ENCODE measurements around the gene CLN6.
A peak's percentile ranks its signal among the peaks of the same experiment; 100 is the strongest.

CLN6 gene

DNA sequence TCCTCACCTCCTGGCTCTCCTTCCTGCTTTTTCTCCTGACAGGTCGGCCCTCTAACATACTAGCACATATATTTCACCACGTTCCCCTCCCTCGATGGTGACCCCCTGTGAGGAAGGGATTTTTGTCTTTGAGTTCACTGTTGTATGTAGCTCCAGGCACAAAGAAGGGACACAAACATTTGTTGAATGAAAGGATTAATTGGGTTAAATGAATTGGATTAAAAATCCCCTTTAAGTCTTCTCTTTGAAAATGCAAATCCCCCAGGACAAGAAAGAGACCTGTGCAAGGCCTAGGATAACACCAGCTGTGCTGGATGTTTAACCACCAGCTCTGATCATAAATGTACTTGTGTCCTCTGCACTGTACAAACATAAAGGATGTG lies 27.7 kb downstream of the CLN6 start:
- no peaks in the 10 kb centered on the region for H3K9me3 ChIP-seq (ENCODE audit: control insufficient read depth in 2 of 2, low read length in 2 of 2)
- peaks cover 22 to 39% of the 10 kb centered on the region in 2 donors for H3K4me1 ChIP-seq (ENCODE audit: control insufficient read depth in 2 of 2, insufficient read depth in 2 of 2, low read length in 2 of 2)
- no peak overlapping the region for H3K27ac ChIP-seq (ENCODE audit: low read depth in 2 of 2, low read length in 2 of 2)
- no peaks in the 10 kb centered on the region for H3K27me3 ChIP-seq (ENCODE audit: control insufficient read depth in 2 of 2, insufficient read depth in 2 of 2, low read length in 2 of 2)
- H3K4me3 ChIP-seq (ENCODE audit: low read length in 2 of 2), result peak overlapping the region in 1 of 2 donors; percentile 15
- H3K36me3 ChIP-seq (ENCODE audit: control insufficient read depth in 2 of 2, insufficient read depth in 2 of 2, low read length in 2 of 2), result peaks cover 9 to 11% of the 10 kb centered on the region in 2 donors
- peak overlapping the region in 1 of 2 donors; percentile 19 for H3K9ac ChIP-seq (ENCODE audit: low read depth in 1 of 2, low read length in 2 of 2)

DNA sequence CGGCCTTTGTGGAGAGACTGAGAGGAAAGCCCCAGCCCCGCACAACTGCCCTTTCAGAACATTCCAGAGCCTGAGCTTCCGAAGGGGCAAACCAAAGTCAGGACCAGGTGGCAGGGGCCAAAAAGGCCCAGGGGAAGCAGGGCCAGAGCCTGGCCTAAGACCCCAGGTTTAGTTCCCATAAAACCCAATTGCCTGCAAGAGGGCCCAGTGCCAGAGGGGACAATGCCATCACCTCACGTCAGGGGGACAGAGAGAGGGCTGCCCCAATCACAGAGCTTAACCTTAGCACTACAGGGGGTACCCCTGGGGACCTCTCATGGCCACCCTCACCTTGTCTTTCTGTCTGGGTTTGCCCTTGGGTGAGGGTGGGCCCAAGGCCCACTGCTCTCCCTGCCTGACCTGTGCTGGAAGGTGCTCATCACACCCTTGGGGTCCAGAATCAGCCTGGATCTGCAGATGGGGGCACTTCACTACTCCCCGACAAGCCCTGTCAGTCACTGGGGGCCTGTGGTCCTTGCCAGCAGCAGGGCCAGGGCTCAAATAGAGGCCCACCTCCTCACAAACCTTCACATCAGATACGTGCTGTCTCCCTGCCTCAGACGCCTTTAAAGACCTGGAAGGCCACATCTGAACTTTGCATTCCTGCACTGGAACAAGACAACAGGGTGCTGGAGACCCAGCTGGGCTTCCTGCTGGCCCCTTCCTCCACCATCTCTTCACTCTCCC lies 28.2 kb downstream of the CLN6 start:
- H3K36me3 ChIP-seq (ENCODE audit: control insufficient read depth in 2 of 2, insufficient read depth in 2 of 2, low read length in 2 of 2), result peaks cover 10 to 13% of the 10 kb centered on the region in 2 donors
- H3K27me3 ChIP-seq (ENCODE audit: control insufficient read depth in 2 of 2, insufficient read depth in 2 of 2, low read length in 2 of 2), result no peaks in the 10 kb centered on the region
- no peak overlapping the region for H3K27ac ChIP-seq (ENCODE audit: low read depth in 2 of 2, low read length in 2 of 2)
- no peaks in the 10 kb centered on the region for H3K9me3 ChIP-seq (ENCODE audit: control insufficient read depth in 2 of 2, low read length in 2 of 2)
- peak overlapping the region in 1 of 2 donors; percentile 15 for H3K4me3 ChIP-seq (ENCODE audit: low read length in 2 of 2)
- peaks cover 18 to 34% of the 10 kb centered on the region in 2 donors for H3K4me1 ChIP-seq (ENCODE audit: control insufficient read depth in 2 of 2, insufficient read depth in 2 of 2, low read length in 2 of 2)
- H3K9ac ChIP-seq (ENCODE audit: low read depth in 1 of 2, low read length in 2 of 2), result peak overlapping the region in 1 of 2 donors; percentile 1

DNA sequence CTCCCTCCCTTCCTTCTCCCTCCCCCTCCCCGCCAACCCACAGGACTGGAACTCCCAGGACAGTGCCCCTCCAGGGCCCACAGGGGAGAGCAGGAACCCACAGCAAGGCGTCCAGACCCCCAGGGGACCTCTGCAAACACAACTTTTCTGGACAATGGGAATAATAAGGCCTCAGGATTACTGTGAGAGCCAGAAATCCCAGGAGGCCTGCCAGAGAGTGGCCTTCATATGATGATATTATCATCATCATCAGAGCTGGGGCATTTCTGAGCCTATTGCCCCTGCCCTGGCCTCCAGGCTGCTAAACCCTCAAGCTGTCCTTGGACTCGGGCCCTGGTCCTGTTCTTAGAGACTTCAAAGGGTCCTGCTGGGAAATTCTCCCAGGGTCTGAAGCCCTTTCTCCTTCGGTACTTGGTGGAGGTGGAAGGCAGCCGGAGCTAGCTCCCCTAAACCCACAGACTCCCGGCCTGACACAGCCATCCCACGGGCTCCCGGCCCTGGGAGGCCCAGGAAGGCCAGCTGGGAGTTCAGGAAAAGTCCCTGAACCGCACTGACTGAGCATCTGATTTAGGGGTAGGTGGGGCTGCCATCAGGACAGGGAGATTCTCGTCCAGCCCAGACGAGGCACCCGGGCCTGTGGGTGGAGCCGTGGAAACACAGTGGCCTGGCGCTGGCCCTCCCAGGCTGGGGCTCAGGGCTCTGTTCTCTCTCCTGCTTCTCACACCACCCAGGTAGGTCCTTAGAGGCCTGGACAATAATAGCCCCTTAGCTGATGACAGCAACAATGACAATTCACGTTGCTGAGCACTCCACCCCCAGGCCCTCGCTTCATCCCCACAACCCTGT lies 29.3 kb downstream of the CLN6 start:
- Histone ChIP-seq H3K36me3 (ENCODE audit: control insufficient read depth in 2 of 2, insufficient read depth in 2 of 2, low read length in 2 of 2) (peaks cover 13 to 15% of the 10 kb centered on the region in 2 donors), H3K9me3 (ENCODE audit: control insufficient read depth in 2 of 2, low read length in 2 of 2) (no peaks in the 10 kb centered on the region), H3K4me3 (ENCODE audit: low read length in 2 of 2) (no peak overlapping the region), H3K27me3 (ENCODE audit: control insufficient read depth in 2 of 2, insufficient read depth in 2 of 2, low read length in 2 of 2) (no peaks in the 10 kb centered on the region), H3K9ac (ENCODE audit: low read depth in 1 of 2, low read length in 2 of 2) (no peak overlapping the region), H3K4me1 (ENCODE audit: control insufficient read depth in 2 of 2, insufficient read depth in 2 of 2, low read length in 2 of 2) (peaks cover 10 to 24% of the 10 kb centered on the region in 2 donors), H3K27ac (ENCODE audit: low read depth in 2 of 2, low read length in 2 of 2) (no peak overlapping the region)

DNA sequence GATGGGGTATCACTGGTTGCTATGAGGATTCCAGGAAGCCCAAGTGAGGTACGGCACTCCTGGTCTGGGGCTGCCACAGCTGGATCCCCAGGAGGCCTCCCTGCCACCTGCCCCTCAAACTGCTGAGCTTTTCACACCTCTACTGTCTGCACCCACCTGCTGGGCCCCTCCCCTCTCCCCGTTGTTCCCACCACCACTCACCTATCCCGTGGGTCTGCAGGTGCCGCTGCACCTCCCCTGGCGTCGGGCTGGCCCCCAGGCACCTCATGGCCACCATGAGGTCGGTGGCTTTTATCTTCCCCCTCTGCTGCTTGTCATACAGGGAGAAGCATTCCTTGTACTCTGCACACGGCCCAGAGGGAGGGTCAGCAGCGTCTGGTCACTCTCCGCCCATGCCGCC lies 30.2 kb downstream of the CLN6 start:
- peaks cover 10 to 23% of the 10 kb centered on the region in 2 donors for H3K4me1 ChIP-seq (ENCODE audit: control insufficient read depth in 2 of 2, insufficient read depth in 2 of 2, low read length in 2 of 2)

DNA sequence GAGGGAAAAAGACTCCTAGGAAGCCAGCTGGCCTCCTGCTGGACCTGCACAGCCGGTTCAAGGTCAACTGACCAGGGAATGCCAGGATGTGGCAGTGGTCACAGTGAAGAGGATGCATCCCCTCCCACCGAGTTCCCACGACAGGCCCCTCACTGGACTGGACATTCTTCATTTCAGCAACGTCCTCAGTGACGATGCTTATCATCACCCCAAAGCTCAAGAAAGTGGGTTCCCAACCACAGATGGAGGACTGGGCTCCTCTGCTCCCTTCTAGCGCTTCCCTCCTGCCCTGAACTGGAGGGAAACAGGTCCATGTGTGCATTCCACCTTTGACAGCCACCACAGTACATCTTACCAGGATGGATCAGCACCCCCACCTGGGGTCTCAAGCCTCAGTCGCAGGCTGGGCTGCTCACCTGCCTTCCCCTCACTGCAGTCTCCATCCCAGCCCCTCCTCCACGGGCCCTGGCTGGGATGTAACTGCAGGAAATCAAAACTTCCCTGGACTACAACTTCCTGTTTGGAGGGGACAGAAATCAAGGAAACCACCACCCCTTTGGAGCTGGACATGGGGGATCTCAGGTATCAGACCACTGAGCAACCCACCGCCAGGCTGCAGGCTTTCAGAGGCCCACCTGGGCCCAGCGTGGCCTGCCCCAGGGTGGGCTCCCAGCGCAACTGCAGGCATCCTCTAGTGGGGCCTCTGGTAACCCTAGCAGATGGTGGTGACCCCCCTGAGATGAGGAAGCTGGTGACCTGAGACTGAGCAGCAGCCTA lies 31.7 kb downstream of the CLN6 start:
- Histone ChIP-seq H3K27ac (ENCODE audit: low read depth in 2 of 2, low read length in 2 of 2) (no peak overlapping the region), H3K9me3 (ENCODE audit: control insufficient read depth in 2 of 2, low read length in 2 of 2) (no peaks in the 10 kb centered on the region), H3K4me1 (ENCODE audit: control insufficient read depth in 2 of 2, insufficient read depth in 2 of 2, low read length in 2 of 2) (peaks cover 10 to 19% of the 10 kb centered on the region in 2 donors), H3K4me3 (ENCODE audit: low read length in 2 of 2) (no peak overlapping the region), H3K36me3 (ENCODE audit: control insufficient read depth in 2 of 2, insufficient read depth in 2 of 2, low read length in 2 of 2) (peaks cover 24 to 26% of the 10 kb centered on the region in 2 donors), H3K27me3 (ENCODE audit: control insufficient read depth in 2 of 2, insufficient read depth in 2 of 2, low read length in 2 of 2) (no peaks in the 10 kb centered on the region), H3K9ac (ENCODE audit: low read depth in 1 of 2, low read length in 2 of 2) (no peak overlapping the region)

More for the DNA sequence above, 30.2 kb downstream of the CLN6 start:
- H3K9ac ChIP-seq (ENCODE audit: low read depth in 1 of 2, low read length in 2 of 2), result no peak overlapping the region
- no peaks in the 10 kb centered on the region for H3K9me3 ChIP-seq (ENCODE audit: control insufficient read depth in 2 of 2, low read length in 2 of 2)
- peaks cover 13 to 15% of the 10 kb centered on the region in 2 donors for H3K36me3 ChIP-seq (ENCODE audit: control insufficient read depth in 2 of 2, insufficient read depth in 2 of 2, low read length in 2 of 2)
- H3K27me3 ChIP-seq (ENCODE audit: control insufficient read depth in 2 of 2, insufficient read depth in 2 of 2, low read length in 2 of 2), result no peaks in the 10 kb centered on the region
- no peak overlapping the region for H3K4me3 ChIP-seq (ENCODE audit: low read length in 2 of 2)
- no peak overlapping the region for H3K27ac ChIP-seq (ENCODE audit: low read depth in 2 of 2, low read length in 2 of 2)

DNA sequence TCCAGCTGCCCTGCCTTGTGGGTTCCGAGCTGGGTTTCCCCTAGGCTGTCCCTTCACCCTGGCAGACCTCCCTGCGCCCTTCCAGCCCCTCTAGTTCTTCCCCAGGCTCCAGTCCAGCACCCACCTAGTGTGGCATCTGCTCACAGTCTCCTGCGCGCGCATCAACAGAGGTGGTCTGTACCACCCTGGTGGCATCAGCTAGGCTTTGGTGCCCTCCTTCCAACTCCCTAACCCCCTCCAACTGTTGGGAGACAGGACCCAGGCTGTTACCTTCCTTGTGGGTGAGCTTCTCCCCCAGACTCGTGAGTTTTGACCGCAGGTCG lies 32.4 kb downstream of the CLN6 start:
- no peaks in the 10 kb centered on the region for H3K27me3 ChIP-seq (ENCODE audit: control insufficient read depth in 2 of 2, insufficient read depth in 2 of 2, low read length in 2 of 2)
- no peak overlapping the region for H3K4me3 ChIP-seq (ENCODE audit: low read length in 2 of 2)
- no peak overlapping the region for H3K9ac ChIP-seq (ENCODE audit: low read depth in 1 of 2, low read length in 2 of 2)
- peaks cover 7 to 17% of the 10 kb centered on the region in 2 donors for H3K4me1 ChIP-seq (ENCODE audit: control insufficient read depth in 2 of 2, insufficient read depth in 2 of 2, low read length in 2 of 2)
- no peak overlapping the region for H3K27ac ChIP-seq (ENCODE audit: low read depth in 2 of 2, low read length in 2 of 2)
- no peaks in the 10 kb centered on the region for H3K9me3 ChIP-seq (ENCODE audit: control insufficient read depth in 2 of 2, low read length in 2 of 2)
- H3K36me3 ChIP-seq (ENCODE audit: control insufficient read depth in 2 of 2, insufficient read depth in 2 of 2, low read length in 2 of 2), result peaks cover 31 to 33% of the 10 kb centered on the region in 2 donors

DNA sequence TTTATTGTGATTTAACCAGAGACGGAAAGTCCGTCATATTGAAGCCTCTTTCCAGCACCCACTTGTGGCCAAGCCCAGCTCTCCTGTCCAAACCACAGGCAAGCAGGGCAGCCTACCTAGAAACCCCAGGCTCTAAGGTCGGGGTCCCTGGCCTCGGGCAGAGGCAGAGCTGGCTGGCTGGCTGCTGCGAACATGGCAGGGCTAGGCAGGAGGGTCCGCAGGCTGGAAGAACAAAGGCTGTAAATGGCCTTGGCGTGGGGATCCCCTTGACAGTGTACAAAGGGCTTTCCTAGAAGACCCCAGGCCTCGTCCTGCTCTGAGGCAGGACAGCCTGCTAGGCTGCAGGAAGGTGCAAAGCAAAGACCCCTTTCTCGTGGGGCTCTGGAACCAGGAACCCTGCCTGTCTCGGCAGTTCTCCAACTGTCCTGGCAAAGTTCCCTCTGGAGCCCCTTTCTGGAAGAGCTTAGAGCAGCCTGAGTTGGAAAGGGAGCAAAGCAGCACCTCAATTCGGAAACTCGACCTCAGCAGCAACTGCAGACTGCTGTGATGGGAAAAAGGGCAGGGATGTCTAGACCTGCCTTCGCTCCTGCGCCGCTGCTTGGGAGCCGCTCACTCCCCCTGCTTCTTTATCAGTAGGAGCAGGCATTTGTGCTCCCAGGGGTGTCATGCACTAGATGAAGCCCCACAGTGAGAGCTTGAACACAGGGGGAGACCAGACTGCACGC lies 32.9 kb downstream of the CLN6 start:
- H3K36me3 ChIP-seq (ENCODE audit: control insufficient read depth in 2 of 2, insufficient read depth in 2 of 2, low read length in 2 of 2), result peaks cover 32 to 33% of the 10 kb centered on the region in 2 donors
- H3K27ac ChIP-seq (ENCODE audit: low read depth in 2 of 2, low read length in 2 of 2), result no peak overlapping the region
- no peaks in the 10 kb centered on the region for H3K9me3 ChIP-seq (ENCODE audit: control insufficient read depth in 2 of 2, low read length in 2 of 2)
- no peak overlapping the region for H3K9ac ChIP-seq (ENCODE audit: low read depth in 1 of 2, low read length in 2 of 2)
- H3K4me1 ChIP-seq (ENCODE audit: control insufficient read depth in 2 of 2, insufficient read depth in 2 of 2, low read length in 2 of 2), result peaks cover 6 to 12% of the 10 kb centered on the region in 2 donors
- no peaks in the 10 kb centered on the region for H3K27me3 ChIP-seq (ENCODE audit: control insufficient read depth in 2 of 2, insufficient read depth in 2 of 2, low read length in 2 of 2)
- H3K4me3 ChIP-seq (ENCODE audit: low read length in 2 of 2), result no peak overlapping the region

DNA sequence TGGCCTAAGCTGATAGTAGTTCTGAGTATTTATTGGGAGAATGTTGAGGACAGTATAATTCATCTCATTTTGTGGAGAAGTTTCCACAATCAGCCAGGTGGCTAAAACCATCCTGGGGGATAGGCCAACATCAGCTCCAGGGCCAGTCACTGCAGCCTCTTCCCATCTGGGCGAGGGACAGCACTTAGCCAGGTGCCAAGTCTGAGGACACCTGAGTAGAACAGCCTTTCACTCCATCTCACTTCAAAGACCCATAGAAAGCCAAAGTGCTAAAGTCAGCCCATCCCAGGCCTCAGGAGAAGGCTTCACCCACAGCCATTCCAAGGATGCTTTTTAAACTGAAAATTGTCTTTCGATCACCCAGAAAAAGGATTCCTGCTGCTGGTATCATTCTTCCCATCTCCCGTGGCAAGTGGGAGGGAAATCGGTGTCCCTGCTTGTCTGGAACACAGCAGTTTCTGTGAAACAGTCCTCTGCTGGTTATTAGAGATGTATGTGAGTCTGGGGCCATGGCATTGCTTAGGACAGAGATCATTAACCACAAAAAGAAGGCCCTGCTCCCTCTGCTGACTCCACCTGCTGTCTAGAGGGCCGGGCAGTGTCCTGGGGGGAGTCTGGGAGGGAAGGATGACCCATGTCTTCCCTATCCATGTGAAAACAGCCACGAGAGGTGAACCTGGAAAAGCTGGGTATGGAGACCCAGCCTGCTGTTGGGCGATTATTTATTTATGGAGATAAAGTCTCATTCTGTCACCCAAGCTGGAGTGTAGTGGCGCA lies 34.0 kb downstream of the CLN6 start:
- Histone ChIP-seq H3K4me3 (ENCODE audit: low read length in 2 of 2) (no peak overlapping the region), H3K4me1 (ENCODE audit: control insufficient read depth in 2 of 2, insufficient read depth in 2 of 2, low read length in 2 of 2) (peaks cover 0 to 3% of the 10 kb centered on the region in 2 donors), H3K27me3 (ENCODE audit: control insufficient read depth in 2 of 2, insufficient read depth in 2 of 2, low read length in 2 of 2) (no peaks in the 10 kb centered on the region), H3K36me3 (ENCODE audit: control insufficient read depth in 2 of 2, insufficient read depth in 2 of 2, low read length in 2 of 2) (peaks cover 33 to 38% of the 10 kb centered on the region in 2 donors), H3K27ac (ENCODE audit: low read depth in 2 of 2, low read length in 2 of 2) (no peak overlapping the region), H3K9me3 (ENCODE audit: control insufficient read depth in 2 of 2, low read length in 2 of 2) (no peaks in the 10 kb centered on the region), H3K9ac (ENCODE audit: low read depth in 1 of 2, low read length in 2 of 2) (no peak overlapping the region)

Measured in mucosa of rectum (tissue), 2 donors.